ENCODE data around the gene GSE1.

DNA sequence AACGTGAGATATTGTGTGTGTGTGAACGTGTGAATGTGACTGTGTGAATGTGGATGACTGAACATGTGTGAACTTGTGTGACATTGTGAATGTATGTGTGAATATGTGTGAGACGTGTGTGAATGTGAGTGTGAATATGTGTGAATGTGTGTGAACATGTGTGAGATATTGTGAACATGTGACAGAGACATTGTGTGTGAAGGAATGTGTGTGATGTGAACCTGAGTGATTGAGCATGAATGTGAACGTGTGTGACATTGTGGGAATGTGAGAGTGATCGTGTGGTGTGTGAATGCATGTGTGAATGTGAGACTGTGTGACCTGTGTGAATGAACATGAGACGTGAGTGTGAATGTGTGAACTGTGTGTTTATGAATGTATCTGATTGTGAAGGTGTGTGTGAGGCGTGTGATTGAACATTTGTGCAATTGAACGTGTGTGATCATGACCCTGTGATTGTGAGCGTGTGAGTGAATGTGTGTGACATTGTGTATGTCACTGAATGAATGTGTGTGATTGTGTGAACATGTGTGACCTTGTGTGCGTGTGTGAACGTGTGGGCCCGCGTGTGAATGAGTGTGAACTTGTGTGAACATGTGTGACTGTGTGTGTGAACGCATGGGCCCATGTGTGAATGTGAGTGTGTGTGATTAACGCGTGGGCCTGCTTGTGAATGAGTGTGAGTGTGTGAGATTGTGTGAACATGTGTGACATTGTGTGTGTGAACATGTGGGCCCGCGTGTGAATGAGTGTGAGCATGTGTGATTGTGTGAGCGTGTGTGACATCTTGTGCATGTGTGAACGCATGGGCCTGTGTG, 23.2 kb upstream of the GSE1 start:
- no peak for TF ChIP-seq POLR2A (IDR thresholded peaks at IDR 0.05)
- TF ChIP-seq, protein P1, sequence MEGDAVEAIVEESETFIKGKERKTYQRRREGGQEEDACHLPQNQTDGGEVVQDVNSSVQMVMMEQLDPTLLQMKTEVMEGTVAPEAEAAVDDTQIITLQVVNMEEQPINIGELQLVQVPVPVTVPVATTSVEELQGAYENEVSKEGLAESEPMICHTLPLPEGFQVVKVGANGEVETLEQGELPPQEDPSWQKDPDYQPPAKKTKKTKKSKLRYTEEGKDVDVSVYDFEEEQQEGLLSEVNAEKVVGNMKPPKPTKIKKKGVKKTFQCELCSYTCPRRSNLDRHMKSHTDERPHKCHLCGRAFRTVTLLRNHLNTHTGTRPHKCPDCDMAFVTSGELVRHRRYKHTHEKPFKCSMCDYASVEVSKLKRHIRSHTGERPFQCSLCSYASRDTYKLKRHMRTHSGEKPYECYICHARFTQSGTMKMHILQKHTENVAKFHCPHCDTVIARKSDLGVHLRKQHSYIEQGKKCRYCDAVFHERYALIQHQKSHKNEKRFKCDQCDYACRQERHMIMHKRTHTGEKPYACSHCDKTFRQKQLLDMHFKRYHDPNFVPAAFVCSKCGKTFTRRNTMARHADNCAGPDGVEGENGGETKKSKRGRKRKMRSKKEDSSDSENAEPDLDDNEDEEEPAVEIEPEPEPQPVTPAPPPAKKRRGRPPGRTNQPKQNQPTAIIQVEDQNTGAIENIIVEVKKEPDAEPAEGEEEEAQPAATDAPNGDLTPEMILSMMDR (IDR thresholded peaks at IDR 0.05), result no peak
